Measurements from ENCODE around the gene HES6. TPM values are rescaled to one million over a fixed set of nuclear protein-coding genes. Genes with fewer than 3 reads are reported as not detected.

HES6 gene
- polyA plus RNA-seq, 1 experiment, result 1.7 TPM

- TF ChIP-seq, protein P1, sequence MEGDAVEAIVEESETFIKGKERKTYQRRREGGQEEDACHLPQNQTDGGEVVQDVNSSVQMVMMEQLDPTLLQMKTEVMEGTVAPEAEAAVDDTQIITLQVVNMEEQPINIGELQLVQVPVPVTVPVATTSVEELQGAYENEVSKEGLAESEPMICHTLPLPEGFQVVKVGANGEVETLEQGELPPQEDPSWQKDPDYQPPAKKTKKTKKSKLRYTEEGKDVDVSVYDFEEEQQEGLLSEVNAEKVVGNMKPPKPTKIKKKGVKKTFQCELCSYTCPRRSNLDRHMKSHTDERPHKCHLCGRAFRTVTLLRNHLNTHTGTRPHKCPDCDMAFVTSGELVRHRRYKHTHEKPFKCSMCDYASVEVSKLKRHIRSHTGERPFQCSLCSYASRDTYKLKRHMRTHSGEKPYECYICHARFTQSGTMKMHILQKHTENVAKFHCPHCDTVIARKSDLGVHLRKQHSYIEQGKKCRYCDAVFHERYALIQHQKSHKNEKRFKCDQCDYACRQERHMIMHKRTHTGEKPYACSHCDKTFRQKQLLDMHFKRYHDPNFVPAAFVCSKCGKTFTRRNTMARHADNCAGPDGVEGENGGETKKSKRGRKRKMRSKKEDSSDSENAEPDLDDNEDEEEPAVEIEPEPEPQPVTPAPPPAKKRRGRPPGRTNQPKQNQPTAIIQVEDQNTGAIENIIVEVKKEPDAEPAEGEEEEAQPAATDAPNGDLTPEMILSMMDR (IDR thresholded peaks at IDR 0.05; ENCODE audit: insufficient read depth, low read depth, low read length), result no peak
- Histone ChIP-seq H3K4me3 (ENCODE audit: low read depth, low read length) (peak within 1 kb of the TSS; percentile 66), H3K27me3 (ENCODE audit: control insufficient read depth, insufficient read depth, low read length) (peaks cover 7% of the 10 kb centered on the region), H3K36me3 (ENCODE audit: control insufficient read depth, insufficient read depth, low read length) (no peaks in the 10 kb centered on the region)
- DNase-seq (ENCODE audit: low read depth), result no peak
- ChIA-PET POLR2A (no interaction called here), CTCF (interaction anchor here (0.5 to 1.4 kb wide), 3 partner anchors 16 to 345 kb away, joined by 3 to 5 read pairs (median 4); no protein-coding TSS in a partner anchor)
Measured at GRCh38 chr2:238203094-238203972, 36.5 kb downstream of the HES6 start, which contains the start of gene ILKAP. Gene ILKAP (minus strand): TSS chr2:238203695. CDS start chr2:238203553, 142 bp downstream.

- no peak for DNase-seq (ENCODE audit: low read depth)
- Histone ChIP-seq H3K36me3 (ENCODE audit: control insufficient read depth, insufficient read depth, low read length) (no peaks in the 10 kb centered on the region), H3K4me3 (ENCODE audit: low read depth, low read length) (peak overlapping the region; percentile 66), H3K27me3 (ENCODE audit: control insufficient read depth, insufficient read depth, low read length) (no peaks in the 10 kb centered on the region; the same call in 1 of the 2 replicates)
- ChIA-PET POLR2A (interaction anchor here (0.8 to 1.3 kb wide), 2 partner anchors 33 to 141 kb away, joined by 4 read pairs; no protein-coding TSS in a partner anchor), CTCF (interaction anchor here (0.5 to 1.4 kb wide), 4 partner anchors 11 to 344 kb away, joined by 3 to 5 read pairs (median 4); no protein-coding TSS in a partner anchor)
- TF ChIP-seq, protein P1 (IDR thresholded peaks at IDR 0.05; ENCODE audit: insufficient read depth, low read depth, low read length), result no peak
Measured at GRCh38 chr2:238202326-238203093, 37.3 kb downstream of the HES6 start.

- no peak for DNase-seq (ENCODE audit: low read depth)
- TF ChIP-seq, protein P1 (IDR thresholded peaks at IDR 0.05; ENCODE audit: insufficient read depth, low read depth, low read length), result no peak
- Histone ChIP-seq H3K36me3 (ENCODE audit: control insufficient read depth, insufficient read depth, low read length) (peaks cover 22% of the 10 kb centered on the region), H3K4me3 (ENCODE audit: low read depth, low read length) (no peak overlapping the region), H3K27me3 (ENCODE audit: control insufficient read depth, insufficient read depth, low read length) (no peaks in the 10 kb centered on the region)
- CTCF ChIA-PET, result no interaction called here
- POLR2A ChIA-PET, result no interaction called here
Measured at GRCh38 chr2:238190445-238190844, 49.4 kb downstream of the HES6 start.

Other genes with a start within 250 kb of the HES6 start
- gene SCLY, start 179.0 kb downstream of the HES6 start, polyA plus RNA-seq (2011; rRNA removed), result 6.8 and 7.7 TPM in 2 replicates
- gene ESPNL, start 139.7 kb downstream of the HES6 start, polyA plus RNA-seq (2011; rRNA removed), result 1.3 and 2.1 TPM in 2 replicates
- 0.29 and 0.58 TPM in 2 replicates for gene KLHL30, start 101.4 kb downstream of the HES6 start, polyA plus RNA-seq (2011; rRNA removed)
- gene ERFE, start 81.1 kb downstream of the HES6 start, polyA plus RNA-seq (2011; rRNA removed), result 1.2 and 2.9 TPM in 2 replicates
- gene ILKAP, start 36.3 kb downstream of the HES6 start, polyA plus RNA-seq (2011; rRNA removed), result 28.4 and 31.1 TPM in 2 replicates
- gene PER2, start 48.6 kb upstream of the HES6 start, polyA plus RNA-seq (2011; rRNA removed), result 2.6 and 3.1 TPM in 2 replicates
- gene TRAF3IP1, start 80.5 kb upstream of the HES6 start, polyA plus RNA-seq (2011; rRNA removed), result 4.9 and 5.8 TPM in 2 replicates
- 24.9 and 33.4 TPM in 2 replicates for gene ASB1, start 186.9 kb upstream of the HES6 start, polyA plus RNA-seq (2011; rRNA removed)

Measured in BJ (cell line).